Thyroid gland (tissue), 4 donors: Measurements from ENCODE around the gene ABHD4.

ENCODE experiments used
- POLR2A ChIP-seq, 2 donors: fragments of 450-650 bp; IDR thresholded peaks; one replicate each; pipeline ENCODE4 v1.6.1; 2017; ENCODE audit warnings: antibody characterized with exemption in 2 of 2, mild to moderate bottlenecking in 2 of 2, moderate library complexity in 1 of 2
- TF ChIP-seq, protein P1 (sequence below), 6 experiments: fragments of 200-600 bp in 3 of 6; fragments of 450-650 bp in 3 of 6; sonication (generic) in 3 of 6; IDR thresholded peaks; one replicate each; pipeline ENCODE4 v1.5.1; 2016 to 2019; ENCODE audit warnings: antibody characterized with exemption in 6 of 6, mild to moderate bottlenecking in 2 of 6, inconsistent platforms in 1 of 6, moderate library complexity in 1 of 6

DNA sequence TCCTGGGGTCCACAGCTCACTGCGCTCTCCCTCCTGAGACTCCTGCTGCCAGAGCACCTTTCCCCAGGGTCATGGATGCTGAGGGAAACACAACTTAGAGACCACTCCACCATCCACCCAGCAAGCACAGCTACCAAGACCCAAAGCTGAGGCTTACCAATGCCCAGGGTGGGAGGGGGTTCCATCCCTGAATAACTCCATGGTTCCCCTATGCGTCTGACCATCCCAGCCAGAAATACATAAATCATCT is 45.3 kb upstream of the ABHD4 start:
- TF ChIP-seq, protein P1, sequence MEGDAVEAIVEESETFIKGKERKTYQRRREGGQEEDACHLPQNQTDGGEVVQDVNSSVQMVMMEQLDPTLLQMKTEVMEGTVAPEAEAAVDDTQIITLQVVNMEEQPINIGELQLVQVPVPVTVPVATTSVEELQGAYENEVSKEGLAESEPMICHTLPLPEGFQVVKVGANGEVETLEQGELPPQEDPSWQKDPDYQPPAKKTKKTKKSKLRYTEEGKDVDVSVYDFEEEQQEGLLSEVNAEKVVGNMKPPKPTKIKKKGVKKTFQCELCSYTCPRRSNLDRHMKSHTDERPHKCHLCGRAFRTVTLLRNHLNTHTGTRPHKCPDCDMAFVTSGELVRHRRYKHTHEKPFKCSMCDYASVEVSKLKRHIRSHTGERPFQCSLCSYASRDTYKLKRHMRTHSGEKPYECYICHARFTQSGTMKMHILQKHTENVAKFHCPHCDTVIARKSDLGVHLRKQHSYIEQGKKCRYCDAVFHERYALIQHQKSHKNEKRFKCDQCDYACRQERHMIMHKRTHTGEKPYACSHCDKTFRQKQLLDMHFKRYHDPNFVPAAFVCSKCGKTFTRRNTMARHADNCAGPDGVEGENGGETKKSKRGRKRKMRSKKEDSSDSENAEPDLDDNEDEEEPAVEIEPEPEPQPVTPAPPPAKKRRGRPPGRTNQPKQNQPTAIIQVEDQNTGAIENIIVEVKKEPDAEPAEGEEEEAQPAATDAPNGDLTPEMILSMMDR (IDR thresholded peaks at IDR 0.05): no peak
- TF ChIP-seq POLR2A (IDR thresholded peaks at IDR 0.05): no peak
